ENCODE data around the gene BCL2L1.
"Not testable (repeated sequence)": the region's sequence is repeated elsewhere in the genome, so short reads cannot be mapped to it uniquely, and the experiment has no call there.

BCL2L1 gene

GRCh38 chr20:31662372-31662854 lies 60.3 kb downstream of the BCL2L1 start:
- H3K4me3 ChIP-seq (ENCODE audit: low read depth, low read length): no peak overlapping the region
- in situ Hi-C loops (cut with HindIII; ENCODE audit: low pct_ligation_motif_present, low sequenced_read_pairs): no loop called here
- H3K27me3 ChIP-seq (replicated peaks): no peaks in the 10 kb centered on the region
- TF ChIP-seq CTCF (IDR thresholded peaks at IDR 0.05; ENCODE audit: low read depth, low read length, missing control alignments): no peak
- H3K36me3 ChIP-seq (replicated peaks): peaks cover 23% of the 10 kb centered on the region
- H3K27ac ChIP-seq: no peak overlapping the region
- no peak for DNase-seq

GRCh38 chr20:31661625-31662371 lies 60.9 kb downstream of the BCL2L1 start:
- Histone ChIP-seq H3K27ac (no peak overlapping the region), H3K36me3 (replicated peaks) (peaks cover 23% of the 10 kb centered on the region), H3K4me3 (ENCODE audit: low read depth, low read length) (peak overlapping the region; percentile 38), H3K27me3 (replicated peaks) (no peaks in the 10 kb centered on the region)
- in situ Hi-C loops (cut with HindIII; ENCODE audit: low pct_ligation_motif_present, low sequenced_read_pairs): no loop called here
- TF ChIP-seq CTCF (IDR thresholded peaks at IDR 0.05; ENCODE audit: low read depth, low read length, missing control alignments): peak; percentile 75
- peak; percentile 55 for DNase-seq

- in situ Hi-C loops (cut with HindIII; ENCODE audit: low pct_ligation_motif_present, low sequenced_read_pairs): no loop called here
- no peak for DNase-seq
- no peaks in the 10 kb centered on the region for H3K27me3 ChIP-seq (replicated peaks)
- H3K27ac ChIP-seq: no peak overlapping the region
- no peaks in the 10 kb centered on the region for H3K36me3 ChIP-seq (replicated peaks)
- H3K4me3 ChIP-seq (ENCODE audit: low read depth, low read length): no peak overlapping the region
- TF ChIP-seq CTCF (IDR thresholded peaks at IDR 0.05; ENCODE audit: low read depth, low read length, missing control alignments): no peak
Measured at GRCh38 chr20:31654534-31654933, 68.1 kb downstream of the BCL2L1 start.

- in situ Hi-C loops (cut with HindIII; ENCODE audit: low pct_ligation_motif_present, low sequenced_read_pairs): no loop called here
- Histone ChIP-seq H3K27ac (no peak overlapping the region), H3K27me3 (replicated peaks) (no peaks in the 10 kb centered on the region), H3K36me3 (replicated peaks) (no peaks in the 10 kb centered on the region), H3K4me3 (ENCODE audit: low read depth, low read length) (no peak overlapping the region)
- no peak for DNase-seq
- no peak for TF ChIP-seq CTCF (IDR thresholded peaks at IDR 0.05; ENCODE audit: low read depth, low read length, missing control alignments)
Measured at GRCh38 chr20:31653561-31653960, 69.1 kb downstream of the BCL2L1 start.

GRCh38 chr20:31652917-31653396 lies 69.7 kb downstream of the BCL2L1 start:
- Histone ChIP-seq H3K36me3 (replicated peaks) (no peaks in the 10 kb centered on the region), H3K27ac (no peak overlapping the region), H3K27me3 (replicated peaks) (no peaks in the 10 kb centered on the region), H3K4me3 (ENCODE audit: low read depth, low read length) (no peak overlapping the region)
- DNase-seq: no peak
- TF ChIP-seq CTCF (IDR thresholded peaks at IDR 0.05; ENCODE audit: low read depth, low read length, missing control alignments): no peak
- in situ Hi-C loops (cut with HindIII; ENCODE audit: low pct_ligation_motif_present, low sequenced_read_pairs): no loop called here

GRCh38 chr20:31648104-31648503 lies 74.6 kb downstream of the BCL2L1 start:
- H3K27ac ChIP-seq; H3K36me3 ChIP-seq (replicated peaks); DNase-seq; H3K4me3 ChIP-seq (ENCODE audit: low read depth, low read length); in situ Hi-C loops (cut with HindIII; ENCODE audit: low pct_ligation_motif_present, low sequenced_read_pairs); H3K27me3 ChIP-seq (replicated peaks): not testable (repeated sequence)

All from brain microvascular endothelial cell (primary cell).